Measurements from ENCODE around the gene ZNF784.
"Not testable (repeated sequence)": the region's sequence is repeated elsewhere in the genome, so short reads cannot be mapped to it uniquely, and the experiment has no call there.

ZNF784 gene

GRCh38 chr19:55602104-55603001 lies 22.0 kb downstream of the ZNF784 start:
- DNase-seq, result no peak

- DNase-seq, result no peak
These were observed 23.3 kb downstream of the ZNF784 start for GRCh38 chr19:55601084-55601483.

- no peak for DNase-seq
These were observed 23.7 kb downstream of the ZNF784 start for GRCh38 chr19:55600662-55601028.

GRCh38 chr19:55599842-55600661 lies 24.3 kb downstream of the ZNF784 start, which contains the start of gene ZNF524:
ZNF524 (plus strand) TSS chr19:55600288; CDS start chr19:55602113, 1,825 bp downstream.
- DNase-seq, result peak; percentile 82

- peak; percentile 97 for DNase-seq
These were observed 24.9 kb downstream of the ZNF784 start, which contains the start of gene FIZ1 for GRCh38 chr19:55599468-55599841. FIZ1 (minus strand) TSS chr19:55599517; CDS start chr19:55597865, 1,652 bp downstream.

GRCh38 chr19:55598719-55599467 lies 25.5 kb downstream of the ZNF784 start:
- DNase-seq, result peak; percentile 91

GRCh38 chr19:55598034-55598433 lies 26.3 kb downstream of the ZNF784 start:
- DNase-seq, result no peak

GRCh38 chr19:55597501-55597921 lies 26.9 kb downstream of the ZNF784 start:
- no peak for DNase-seq

- no peak for DNase-seq
These were observed 28.1 kb downstream of the ZNF784 start for GRCh38 chr19:55596304-55596703.

GRCh38 chr19:55594996-55595545 lies 29.3 kb downstream of the ZNF784 start:
- DNase-seq, result no peak

GRCh38 chr19:55593096-55593772 lies 31.1 kb downstream of the ZNF784 start:
- DNase-seq, result no peak

GRCh38 chr19:55592391-55593090 lies 31.8 kb downstream of the ZNF784 start:
- no peak for DNase-seq

GRCh38 chr19:55591555-55591954 lies 32.8 kb downstream of the ZNF784 start:
- no peak for DNase-seq

GRCh38 chr19:55590617-55591016 lies 33.7 kb downstream of the ZNF784 start:
- no peak for DNase-seq

- DNase-seq, result no peak
These were observed 34.3 kb downstream of the ZNF784 start for GRCh38 chr19:55590109-55590508.

- no peak for DNase-seq
These were observed 35.6 kb downstream of the ZNF784 start for GRCh38 chr19:55588738-55589137.

GRCh38 chr19:55586976-55587668 lies 37.2 kb downstream of the ZNF784 start:
- peak; percentile 78 for DNase-seq

GRCh38 chr19:55585658-55586339 lies 38.6 kb downstream of the ZNF784 start:
- peak; percentile 56 for DNase-seq

GRCh38 chr19:55584871-55585270 lies 39.5 kb downstream of the ZNF784 start:
- no peak for DNase-seq

- not testable (repeated sequence) for DNase-seq
These were observed 40.5 kb downstream of the ZNF784 start for GRCh38 chr19:55583897-55584296.
